K562 (cell line): ENCODE data around the gene ADIPOR2. TPM values are rescaled to one million over a fixed set of nuclear protein-coding genes. Genes with fewer than 3 reads are reported as not detected.

Experiments
- ATAC-seq: fragments of 200-7000 bp; cut with Tn5 transposase; 3 replicates; pipeline ENCODE4 v1.9.1; 2020; ENCODE audit warnings: moderate library complexity
- BruUV-seq: library from RNA; stranded (reverse); fragments of 400-500 nt; replicated peaks from 2 replicates; lab custom pipeline; 2021; lab: Mats Ljungman, UMichigan
- CTCF ChIA-PET: fragments of 300-600 bp; formaldehyde crosslinking; extraction: SDS; loops from one replicate; lab custom pipeline; 2021; ENCODE audit warnings: low intra/inter-chr PET ratio; lab: Yijun Ruan, JAX
- POLR2A ChIA-PET: fragments of 300-600, 350-650 bp; sonication (Branson Sonifier 250); formaldehyde crosslinking; extraction: SDS; loops from one replicate; lab custom pipeline; 2021; ENCODE audit warnings: antibody characterized with exemption, inconsistent platforms; lab: Yijun Ruan, JAX
- DNase-seq, 4 experiments: peaks; one replicate each; pipeline versions ENCODE4 v3.0.0 to v3.0.0-alpha.2; 2011 to 2018; ENCODE audit warnings: low spot score in 3 of 4, mixed read lengths in 3 of 4; ENCODE audit errors: extremely low read depth in 1 of 4
- FAIRE-seq: peaks from 2 replicates; lab custom pipeline; 2011; peaks lifted over from hg19 to GRCh38; lab: Jason Lieb, UNC
- H2AFZ ChIP-seq: 2 replicates; pipeline ENCODE4 v1.6.0; 2011; ENCODE audit warnings: low read depth, low read length, control low read depth, inconsistent platforms
- H3K27ac ChIP-seq: fragments of 200-600 bp; 3 replicates; pipeline ENCODE4 v1.8.0; 2011; ENCODE audit warnings: low read depth, mild to moderate bottlenecking, control low read depth, inconsistent platforms, low read length, moderate library complexity, mixed read lengths; ENCODE audit errors: extremely low read depth
- H3K27me3 ChIP-seq, 2 experiments: fragments of 300-600 bp in 1 of 2; 2 replicates in 1 of 2; 3 replicates in 1 of 2; pipeline versions ENCODE4 v1.6.0 to v1.8.0; 2011; ENCODE audit warnings: inconsistent platforms in 2 of 2, low read length in 2 of 2, mild to moderate bottlenecking in 1 of 2, mixed read lengths in 1 of 2, moderate library complexity in 1 of 2; ENCODE audit not compliant: control insufficient read depth in 2 of 2, insufficient read depth in 2 of 2
- H3K36me3 ChIP-seq: fragments of 300-600 bp; 3 replicates; pipeline ENCODE4 v1.8.0; 2011; ENCODE audit warnings: mild to moderate bottlenecking, low read length, inconsistent platforms; ENCODE audit not compliant: control insufficient read depth, insufficient read depth
- H3K4me1 ChIP-seq, 2 experiments: fragments of 200-600 bp in 1 of 2; replicated peaks in 1 of 2; 2 replicates in 1 of 2; 3 replicates in 1 of 2; pipeline versions ENCODE4 v1.5.1 to v1.8.0; 2011; ENCODE audit warnings: inconsistent platforms in 2 of 2, low read length in 2 of 2, mild to moderate bottlenecking in 1 of 2, mixed read lengths in 1 of 2, moderate library complexity in 1 of 2; ENCODE audit not compliant: control insufficient read depth in 2 of 2, insufficient read depth in 2 of 2
- H3K4me2 ChIP-seq: 2 replicates; pipeline ENCODE4 v1.6.1; 2011; ENCODE audit warnings: low read length, control low read depth, inconsistent platforms, mixed read lengths; ENCODE audit not compliant: insufficient read depth
- H3K4me3 ChIP-seq: fragments of 200-600 bp; sonication (generic), shearing (Covaris generic); 2 replicates; pipeline ENCODE4 v1.5.1; 2016; ENCODE audit warnings: control low read depth, inconsistent platforms
- H3K79me2 ChIP-seq: fragments of 200-600 bp; 3 replicates; pipeline ENCODE4 v1.8.0; 2011; ENCODE audit warnings: low read length, inconsistent platforms; ENCODE audit not compliant: control insufficient read depth, insufficient read depth
- H3K9ac ChIP-seq, 2 experiments: 2 replicates each; pipeline versions ENCODE4 v1.6.0 to v1.6.1; 2011; ENCODE audit warnings: low read depth in 2 of 2, low read length in 2 of 2, control low read depth in 1 of 2, inconsistent platforms in 1 of 2, mild to moderate bottlenecking in 1 of 2, mixed read lengths in 1 of 2; ENCODE audit not compliant: insufficient read depth in 1 of 2
- H3K9me1 ChIP-seq: one replicate; pipeline ENCODE4 v1.6.0; 2011; ENCODE audit warnings: inconsistent platforms, mild to moderate bottlenecking, low read length, moderate library complexity; ENCODE audit not compliant: control insufficient read depth, insufficient read depth
- H3K9me3 ChIP-seq: replicated peaks from 2 replicates; pipeline ENCODE4 v1.5.1; 2011; ENCODE audit warnings: low read depth, low read length, inconsistent platforms; ENCODE audit not compliant: control insufficient read depth, insufficient read depth
- H4K20me1 ChIP-seq: replicated peaks from 2 replicates; pipeline ENCODE4 v1.6.1; 2011; ENCODE audit warnings: low read length, inconsistent platforms, mixed read lengths; ENCODE audit not compliant: control insufficient read depth, insufficient read depth
- CREB5 ChIP-seq: fragments of 250-450 bp; sonication (Bioruptor Pico); IDR thresholded peaks from 2 replicates; pipeline ENCODE4 v1.5.0; 2020; ENCODE audit warnings: mild to moderate bottlenecking
- DLX4 ChIP-seq: fragments of 250-450 bp; sonication (Bioruptor Pico); IDR thresholded peaks from 2 replicates; pipeline ENCODE4 v1.6.1; 2021; ENCODE audit warnings: mild to moderate bottlenecking
- HDAC6 ChIP-seq: IDR thresholded peaks from 2 replicates; pipeline ENCODE4 v1.6.1; 2012; ENCODE audit warnings: low read depth, mild to moderate bottlenecking, control low read depth, inconsistent platforms, low read length, moderate library complexity
- MYNN ChIP-seq, 2 experiments: sonication (generic); formaldehyde crosslinking in 1 of 2; IDR thresholded peaks; 2 replicates each; pipeline versions ENCODE4 v1.5.0 to v1.6.1; 2016 to 2020; ENCODE audit warnings: antibody characterized with exemption in 1 of 2, missing genetic modification reagents in 1 of 2
- RBM14 ChIP-seq: fragments of 200-400 bp; formaldehyde crosslinking; IDR thresholded peaks from 2 replicates; pipeline ENCODE4 v1.6.1; 2018; ENCODE audit warnings: low read depth, mild to moderate bottlenecking, low read length, moderate library complexity, borderline replicate concordance; ENCODE audit not compliant: insufficient read depth
- SP2 ChIP-seq: IDR thresholded peaks from 2 replicates; pipeline ENCODE4 v1.6.1; 2011; ENCODE audit warnings: mild to moderate bottlenecking, low read depth, low read length, moderate library complexity; ENCODE audit not compliant: poor library complexity, severe bottlenecking; ENCODE audit errors: extremely low read depth
- TAL1 ChIP-seq: fragments of 450-650 bp; IDR thresholded peaks from 2 replicates; pipeline ENCODE4 v1.6.1; 2016; ENCODE audit warnings: mild to moderate bottlenecking
- ZNF174 ChIP-seq: fragments of 250-450 bp; sonication (Bioruptor Pico); IDR thresholded peaks from 2 replicates; pipeline ENCODE4 v1.4.0; 2020; ENCODE audit warnings: mild to moderate bottlenecking
- WGBS: fragments of 100-300 bp; shearing (Covaris generic); methylation state at CpG from one replicate; pipeline ENCODE4 v1.1.6; 2016; ENCODE audit warnings: low coverage, mixed read lengths; ENCODE audit not compliant: insufficient coverage; ENCODE audit errors: missing lambda C conversion rate; 5-methylcytosine and 5-hydroxymethylcytosine counted together
- in situ Hi-C: fragments of 300-500 bp; cut with MboI; formaldehyde crosslinking; loops from 4 replicates; pipeline ENCODE4 v1.15.0; 2018; ENCODE audit warnings: inconsistent platforms, mixed read lengths
- intact Hi-C: fragments of 100-400 bp; cut with micrococcal nuclease; formaldehyde crosslinking; loops from 2 replicates; pipeline ENCODE4 v1.14.2; 2022
- polyA plus RNA-seq, 8 experiments: library from polyadenylated mRNA; depleted of rRNA in 4 of 8; stranded (reverse) in 5 of 8; unstranded in 3 of 8; fragments of >200 nt; fragmentation: Nextera tagmentation in 2 of 8; fragmentation: Illumina TruSeq in 1 of 8; extraction: Ambion mirVana in 2 of 8; extraction: Trizol in 1 of 8; gene quantifications; 2 replicates each; pipeline versions ENCODE4 v1.2.1 to v1.2.3, GENCODE V29; 2011 to 2014; ENCODE audit warnings: inconsistent platforms in 1 of 8, missing spikeins in 1 of 8
- total RNA-seq, 7 experiments: library from RNA; depleted of rRNA in 6 of 7; stranded (reverse); fragments of >200 nt in 6 of 7; fragmentation: Illumina TruSeq in 2 of 7; extraction: Trizol in 2 of 7; gene quantifications; 2 replicates each; pipeline versions ENCODE4 v1.2.1 to v1.2.3, GENCODE V29; 2011 to 2021; ENCODE audit warnings: low replicate concordance in 1 of 7

Gene ADIPOR2
- total and polyA plus RNA-seq, 9 of the 15 experiments (the other 6 are each of a cell fraction or from before 2014, with no cell fraction given) = 10.9 to 63.5 (median 46.0) TPM

GRCh38 chr12:1833596-1834028 lies 142.7 kb downstream of the ADIPOR2 start:
- no peak overlapping the region for H2AFZ ChIP-seq
- CTCF ChIA-PET = no interaction called here
- FAIRE-seq (no peak), ATAC-seq (no peak), DNase-seq (no peak)
- no peaks in the 10 kb centered on the region for H3K9me3 ChIP-seq
- H3K4me1 ChIP-seq = peaks cover 0 to 14% of the 10 kb centered on the region in 2 experiments; a peak in 2 of 5 replicates
- no peaks in the 10 kb centered on the region for H3K9me1 ChIP-seq
- H3K36me3 ChIP-seq = no peaks in the 10 kb centered on the region
- BruUV-seq = no TSS peak
- no peak overlapping the region for H3K4me2 ChIP-seq
- no peak overlapping the region for H3K27ac ChIP-seq
- in situ Hi-C loops = no loop called here
- peaks cover 14 to 80% of the 10 kb centered on the region in 2 experiments; a peak in 4 of 5 replicates for H3K27me3 ChIP-seq
- no peaks in the 10 kb centered on the region for H3K79me2 ChIP-seq
- POLR2A ChIA-PET = no interaction called here
- 1% methylated on average over 9 of the region's 10 CpGs for WGBS
- no peak for TF ChIP-seq SP2
- TF ChIP-seq RBM14 = no peak
- no peak for TF ChIP-seq DLX4 (CRISPR knock-in tag)
- TF ChIP-seq HDAC6 = no peak
- no peak for TF ChIP-seq MYNN (IDR thresholded peaks at IDR 0.05)
- TF ChIP-seq MYNN (CRISPR knock-in tag; IDR thresholded peaks at IDR 0.05) = no peak
- no peak for TF ChIP-seq CREB5 (CRISPR knock-in tag)
- TF ChIP-seq ZNF174 = no peak
- no peak for TF ChIP-seq TAL1
- TF ChIP-seq, all 486 proteins: peak for 0
- intact Hi-C loops = no loop called here
- H3K9ac ChIP-seq = no peak overlapping the region
- H4K20me1 ChIP-seq = peaks cover 11% of the 10 kb centered on the region; the same call in 1 of the 2 replicates
- H3K4me3 ChIP-seq = no peak overlapping the region
